ENCODE measurements around the gene UCK2. TPM values are rescaled to one million over a fixed set of nuclear protein-coding genes. Genes with fewer than 3 reads are reported as not detected.

UCK2 gene
- total and polyA plus RNA-seq, 2 donors (not counting 3 experiments of a cell fraction or from before 2014, with no cell fraction given), result 62.3 to 74.7 TPM

- H3K9ac ChIP-seq (replicated peaks; ENCODE audit: extremely low read depth, insufficient read depth, low read length), result no peak overlapping the region
- BruUV-seq (replicated peaks), result no TSS peak
- intact Hi-C loops (cut with micrococcal nuclease) (no loop called here), dilution Hi-C loops (cut with MboI; ENCODE audit: extremely low pct_ligation_motif_present, low sequenced_read_pairs) (no loop called here)
- DNase-seq (ENCODE audit: low read depth, low spot score) (no peak), FAIRE-seq (no peak)
- H4K20me1 ChIP-seq (replicated peaks; ENCODE audit: control insufficient read depth, extremely low read depth, insufficient read depth, low read length), result no peaks in the 10 kb centered on the region
- H3K4me1 ChIP-seq (ENCODE audit: control insufficient read depth, extremely low read depth, insufficient read depth, low read length), result peaks cover 12% of the 10 kb centered on the region
- no peaks in the 10 kb centered on the region for H3K9me3 ChIP-seq (replicated peaks; ENCODE audit: control insufficient read depth, insufficient read depth, low read length)
- TF ChIP-seq GATA2 (IDR thresholded peaks at IDR 0.05; ENCODE audit: insufficient read depth, insufficient read length, low read depth, low read length) (no peak), MAX (IDR thresholded peaks at IDR 0.05; ENCODE audit: insufficient read depth, insufficient read length) (no peak), FOS (IDR thresholded peaks at IDR 0.05; ENCODE audit: borderline replicate concordance, insufficient read depth, low read length) (no peak), CTCF (IDR thresholded peaks at IDR 0.05; ENCODE audit: extremely low read depth in 1 of 2, insufficient read depth in 1 of 2, low read depth in 1 of 2, low read length in 2 of 2) (no peak), POLR2A (IDR thresholded peaks at IDR 0.05; ENCODE audit: low read depth, low read length) (no peak), POLR2AphosphoS5 (IDR thresholded peaks at IDR 0.05; ENCODE audit: insufficient read depth, low read depth, low read length) (no peak), MYC (IDR thresholded peaks at IDR 0.05; ENCODE audit: low read depth, low read length) (no peak), JUN (IDR thresholded peaks at IDR 0.05; ENCODE audit: borderline replicate concordance, insufficient read depth, insufficient read length, low read depth) (no peak), EZH2 (IDR thresholded peaks at IDR 0.05; ENCODE audit: borderline replicate concordance, low read depth, low read length, severe bottlenecking) (no peak)
- no peak overlapping the region for H3K4me3 ChIP-seq (replicated peaks in 1 of 3; ENCODE audit: insufficient read depth in 1 of 3, low read depth in 1 of 3, low read length in 3 of 3)
- H3K4me2 ChIP-seq (ENCODE audit: insufficient read depth, low read length), result no peak overlapping the region
- H3K79me2 ChIP-seq (ENCODE audit: control insufficient read depth, insufficient read depth, low read length), result no peaks in the 10 kb centered on the region
- H3K9me1 ChIP-seq (replicated peaks; ENCODE audit: control insufficient read depth, extremely low read depth, insufficient read depth, low read length), result no peaks in the 10 kb centered on the region
- H3K27ac ChIP-seq (ENCODE audit: insufficient read depth, low read depth, low read length), result no peak overlapping the region
- CTCF ChIA-PET, result interaction anchor here (1.0 to 5.0 kb wide), 7 partner anchors 9 to 318 kb away, joined by 3 to 71 read pairs (median 8); partner anchors contain the start of gene TMCO1
- POLR2A ChIA-PET, result no interaction called here
- no peak overlapping the region for H2AFZ ChIP-seq (ENCODE audit: low read depth, low read length)
- no peaks in the 10 kb centered on the region for H3K27me3 ChIP-seq (ENCODE audit: control insufficient read depth in 2 of 2, insufficient read depth in 2 of 2, low read length in 2 of 2)
- H3K36me3 ChIP-seq (ENCODE audit: control insufficient read depth in 2 of 2, extremely low read depth in 1 of 2, insufficient read depth in 2 of 2, low read length in 2 of 2), result no peaks in the 10 kb centered on the region
These were observed 88.1 kb downstream of the UCK2 start for GRCh38 chr1:165915480-165915879.
